HepG2 (cell line): ENCODE measurements around the gene FXR2. TPM values are rescaled to one million over a fixed set of nuclear protein-coding genes. Genes with fewer than 3 reads are reported as not detected.

Experiments
- MEIS2 ChIP-seq: sonication (generic); formaldehyde crosslinking; IDR thresholded peaks from 2 replicates; pipeline ENCODE4 v1.9.0; 2021; ENCODE audit warnings: mild to moderate bottlenecking, missing genetic modification reagents
- MLLT10 ChIP-seq: sonication (generic); formaldehyde crosslinking; IDR thresholded peaks from 2 replicates; pipeline ENCODE4 v1.4.0; 2020; ENCODE audit warnings: missing genetic modification reagents
- MYC ChIP-seq: sonication (generic); formaldehyde crosslinking; IDR thresholded peaks from 2 replicates; pipeline ENCODE4 v1.9.0; 2021; ENCODE audit warnings: missing genetic modification reagents, borderline replicate concordance
- NCOA2 ChIP-seq: sonication (generic); formaldehyde crosslinking; IDR thresholded peaks from 2 replicates; pipeline ENCODE4 v1.8.0; 2022; ENCODE audit warnings: inconsistent platforms
- RFX5 ChIP-seq: IDR thresholded peaks from 2 replicates; pipeline ENCODE4 v1.6.1; 2011; ENCODE audit warnings: low read depth, low read length, improper control_type of control experiment
- SALL1 ChIP-seq: sonication (generic); formaldehyde crosslinking; IDR thresholded peaks from 2 replicates; pipeline ENCODE4 v1.8.0; 2022; ENCODE audit warnings: mild to moderate bottlenecking, missing genetic modification reagents
- SNAI1 ChIP-seq: sonication (generic); formaldehyde crosslinking; IDR thresholded peaks from 2 replicates; pipeline ENCODE4 v1.5.0; 2020; ENCODE audit warnings: mild to moderate bottlenecking, missing genetic modification reagents, borderline replicate concordance
- SPEN ChIP-seq: sonication (generic); formaldehyde crosslinking; IDR thresholded peaks from 2 replicates; pipeline ENCODE4 v1.5.1; 2020; ENCODE audit warnings: low read depth, mild to moderate bottlenecking, missing genetic modification reagents
- STAG1 ChIP-seq: sonication (generic); formaldehyde crosslinking; IDR thresholded peaks from 2 replicates; pipeline ENCODE4 v1.4.0; 2020; ENCODE audit warnings: missing genetic modification reagents
- THAP9 ChIP-seq: sonication (generic); formaldehyde crosslinking; IDR thresholded peaks from 2 replicates; pipeline ENCODE4; 2020; ENCODE audit warnings: missing genetic modification reagents, mild to moderate bottlenecking, borderline replicate concordance
- ZNF232 ChIP-seq: sonication (generic); formaldehyde crosslinking; IDR thresholded peaks from 2 replicates; pipeline ENCODE4 v1.4.0; 2020; ENCODE audit warnings: missing genetic modification reagents, borderline replicate concordance
- ZNF253 ChIP-seq: sonication (generic); formaldehyde crosslinking; IDR thresholded peaks from 2 replicates; pipeline ENCODE4 v1.8.0; 2022; ENCODE audit warnings: mild to moderate bottlenecking, missing genetic modification reagents, borderline replicate concordance
- ZNF558 ChIP-seq: sonication (generic); formaldehyde crosslinking; IDR thresholded peaks from 2 replicates; pipeline ENCODE4 v1.9.0; 2022; ENCODE audit warnings: mild to moderate bottlenecking, missing genetic modification reagents, borderline replicate concordance
- ZNF770 ChIP-seq: sonication (generic); formaldehyde crosslinking; IDR thresholded peaks from 2 replicates; pipeline ENCODE4 v1.5.0; 2020; ENCODE audit warnings: mild to moderate bottlenecking, missing genetic modification reagents
- polyA plus RNA-seq, 8 experiments: library from polyadenylated mRNA; depleted of rRNA in 3 of 8; stranded (reverse) in 7 of 8; unstranded in 1 of 8; fragments of >200 nt; fragmentation: Illumina TruSeq in 4 of 8; extraction: Trizol in 4 of 8; gene quantifications; 2 replicates each; pipeline versions ENCODE4 v1.2.1 to v1.2.3, GENCODE V29; 2011 to 2016; ENCODE audit warnings: low read depth in 4 of 8, missing spikeins in 1 of 8, mixed read lengths in 1 of 8; ENCODE audit not compliant: insufficient read depth in 1 of 8
- total RNA-seq, 5 experiments: library from RNA; depleted of rRNA; stranded (reverse); fragments of >200 nt; fragmentation: Illumina TruSeq; extraction: Trizol; gene quantifications; 2 replicates each; pipeline ENCODE4 v1.2.3, GENCODE V29; 2016; ENCODE audit warnings: low read depth in 1 of 5
- TF ChIP-seq, protein P1 (sequence below): sonication (generic); formaldehyde crosslinking; IDR thresholded peaks from 2 replicates; pipeline ENCODE4 v1.5.0; 2020; ENCODE audit warnings: mild to moderate bottlenecking, missing genetic modification reagents, borderline replicate concordance

Gene FXR2
- total and polyA plus RNA-seq, 2 of the 13 experiments (the other 11 are each of a cell fraction or from before 2014, with no cell fraction given) = 20.9 to 24.4 TPM

DNA sequence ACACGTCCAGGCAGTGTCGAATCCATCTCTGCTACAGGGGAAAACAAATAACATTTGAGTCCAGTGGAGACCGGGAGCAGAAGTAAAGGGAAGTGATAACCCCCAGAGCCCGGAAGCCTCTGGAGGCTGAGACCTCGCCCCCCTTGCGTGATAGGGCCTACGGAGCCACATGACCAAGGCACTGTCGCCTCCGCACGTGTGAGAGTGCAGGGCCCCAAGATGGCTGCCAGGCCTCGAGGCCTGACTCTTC lies 42.4 kb downstream of the FXR2 start (continued):
- TF ChIP-seq ZNF232 (CRISPR knock-in tag) = 0 out of 2 replicates have a peak, but pooled peaks have one; percentile 52
- TF ChIP-seq, protein P1, sequence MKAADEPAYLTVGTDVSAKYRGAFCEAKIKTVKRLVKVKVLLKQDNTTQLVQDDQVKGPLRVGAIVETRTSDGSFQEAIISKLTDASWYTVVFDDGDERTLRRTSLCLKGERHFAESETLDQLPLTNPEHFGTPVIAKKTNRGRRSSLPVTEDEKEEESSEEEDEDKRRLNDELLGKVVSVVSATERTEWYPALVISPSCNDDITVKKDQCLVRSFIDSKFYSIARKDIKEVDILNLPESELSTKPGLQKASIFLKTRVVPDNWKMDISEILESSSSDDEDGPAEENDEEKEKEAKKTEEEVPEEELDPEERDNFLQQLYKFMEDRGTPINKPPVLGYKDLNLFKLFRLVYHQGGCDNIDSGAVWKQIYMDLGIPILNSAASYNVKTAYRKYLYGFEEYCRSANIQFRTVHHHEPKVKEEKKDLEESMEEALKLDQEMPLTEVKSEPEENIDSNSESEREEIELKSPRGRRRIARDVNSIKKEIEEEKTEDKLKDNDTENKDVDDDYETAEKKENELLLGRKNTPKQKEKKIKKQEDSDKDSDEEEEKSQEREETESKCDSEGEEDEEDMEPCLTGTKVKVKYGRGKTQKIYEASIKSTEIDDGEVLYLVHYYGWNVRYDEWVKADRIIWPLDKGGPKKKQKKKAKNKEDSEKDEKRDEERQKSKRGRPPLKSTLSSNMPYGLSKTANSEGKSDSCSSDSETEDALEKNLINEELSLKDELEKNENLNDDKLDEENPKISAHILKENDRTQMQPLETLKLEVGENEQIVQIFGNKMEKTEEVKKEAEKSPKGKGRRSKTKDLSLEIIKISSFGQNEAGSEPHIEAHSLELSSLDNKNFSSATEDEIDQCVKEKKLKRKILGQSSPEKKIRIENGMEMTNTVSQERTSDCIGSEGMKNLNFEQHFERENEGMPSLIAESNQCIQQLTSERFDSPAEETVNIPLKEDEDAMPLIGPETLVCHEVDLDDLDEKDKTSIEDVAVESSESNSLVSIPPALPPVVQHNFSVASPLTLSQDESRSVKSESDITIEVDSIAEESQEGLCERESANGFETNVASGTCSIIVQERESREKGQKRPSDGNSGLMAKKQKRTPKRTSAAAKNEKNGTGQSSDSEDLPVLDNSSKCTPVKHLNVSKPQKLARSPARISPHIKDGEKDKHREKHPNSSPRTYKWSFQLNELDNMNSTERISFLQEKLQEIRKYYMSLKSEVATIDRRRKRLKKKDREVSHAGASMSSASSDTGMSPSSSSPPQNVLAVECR (CRISPR knock-in tag) = peak; percentile 92; the same call in 1 of the 2 replicates
- 0 out of 2 replicates have a peak, but pooled peaks have one; percentile 8 for TF ChIP-seq STAG1 (CRISPR knock-in tag)
- 0 out of 2 replicates have a peak, but pooled peaks have one; percentile 92 for TF ChIP-seq MEIS2 (CRISPR knock-in tag)
- peak; percentile 99 for TF ChIP-seq THAP9 (CRISPR knock-in tag)
- peak; percentile 99 for TF ChIP-seq MYC
- peak; percentile 87; the same call in 1 of the 2 replicates for TF ChIP-seq SALL1
- TF ChIP-seq NCOA2 = peak; percentile 40; the same call in 1 of the 2 replicates
- no peak for TF ChIP-seq ZNF253
- peak; percentile 94 for TF ChIP-seq SPEN (CRISPR knock-in tag)
- peak; percentile 73; the same call in 1 of the 2 replicates for TF ChIP-seq ZNF770
- TF ChIP-seq ZNF558 (CRISPR knock-in tag) = peak; percentile 86
- no peak for TF ChIP-seq MLLT10 (CRISPR knock-in tag)
- TF ChIP-seq SNAI1 (CRISPR knock-in tag) = no peak
- TF ChIP-seq RFX5 = no peak
